ENCODE data around the gene GNB1. TPM values are rescaled to one million over a fixed set of nuclear protein-coding genes. Genes with fewer than 3 reads are reported as not detected.

GNB1 gene
- total and polyA plus RNA-seq, 4 donors = 114 to 338 (median 191) TPM

DNA sequence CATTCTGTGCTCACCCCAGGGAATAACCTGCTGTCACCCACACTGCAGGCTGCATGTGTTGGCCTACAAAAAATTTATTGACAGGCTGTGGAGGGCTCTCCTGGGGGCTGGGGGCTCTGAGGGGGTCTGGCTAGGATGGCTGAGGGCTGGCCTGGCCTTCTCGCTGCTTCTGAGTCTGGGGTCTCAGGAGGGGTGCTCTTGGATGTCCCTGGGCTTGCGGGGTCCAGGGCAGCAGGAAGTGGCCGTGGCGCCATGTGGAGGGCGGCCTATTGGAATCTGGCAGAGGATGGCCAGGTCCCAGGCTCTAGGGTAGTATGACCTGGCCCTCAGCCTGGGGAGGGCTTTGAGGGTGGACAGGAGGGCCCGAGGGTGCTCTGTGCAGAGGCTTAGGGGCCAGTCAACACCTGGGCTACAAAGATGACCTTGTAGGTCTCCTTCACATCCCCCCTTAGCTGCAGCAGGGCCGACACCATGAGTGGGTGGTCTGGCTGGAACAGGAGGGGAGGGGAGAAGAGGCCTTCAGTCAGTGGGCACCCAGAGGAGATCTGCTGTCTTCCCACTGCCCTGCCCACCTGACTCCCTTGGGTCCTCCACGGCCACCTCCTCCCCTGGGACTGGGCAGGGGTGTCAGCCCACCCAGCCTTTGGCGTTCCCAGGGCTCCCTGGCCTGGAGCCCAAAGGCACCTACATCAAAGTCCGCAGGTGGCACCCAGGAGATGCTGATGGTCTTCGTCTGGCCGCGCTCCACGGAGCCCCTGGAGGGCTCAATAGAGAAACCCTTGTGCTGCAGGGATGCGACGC is 31.2 kb upstream of the GNB1 start:
- H3K4me3 ChIP-seq = no peak overlapping the region
- no peaks in the 10 kb centered on the region for H3K9me3 ChIP-seq (ENCODE audit: control insufficient read depth in 4 of 4, insufficient read depth in 3 of 4, low read length in 3 of 4)
- ATAC-seq (ENCODE audit: insufficient read depth, low FRiP score) (no peak), DNase-seq (peak in 1 of 3 donors; percentile 7)
- H3K27me3 ChIP-seq (ENCODE audit: control insufficient read depth in 3 of 3, insufficient read depth in 3 of 3, low read length in 2 of 3) = peaks cover 0 to 4% (median 0%) of the 10 kb centered on the region in 3 donors
- WGBS, 2 donors = 93 to 94% methylated on average over 16 of the region's 16 CpGs
- TF ChIP-seq, protein P1, sequence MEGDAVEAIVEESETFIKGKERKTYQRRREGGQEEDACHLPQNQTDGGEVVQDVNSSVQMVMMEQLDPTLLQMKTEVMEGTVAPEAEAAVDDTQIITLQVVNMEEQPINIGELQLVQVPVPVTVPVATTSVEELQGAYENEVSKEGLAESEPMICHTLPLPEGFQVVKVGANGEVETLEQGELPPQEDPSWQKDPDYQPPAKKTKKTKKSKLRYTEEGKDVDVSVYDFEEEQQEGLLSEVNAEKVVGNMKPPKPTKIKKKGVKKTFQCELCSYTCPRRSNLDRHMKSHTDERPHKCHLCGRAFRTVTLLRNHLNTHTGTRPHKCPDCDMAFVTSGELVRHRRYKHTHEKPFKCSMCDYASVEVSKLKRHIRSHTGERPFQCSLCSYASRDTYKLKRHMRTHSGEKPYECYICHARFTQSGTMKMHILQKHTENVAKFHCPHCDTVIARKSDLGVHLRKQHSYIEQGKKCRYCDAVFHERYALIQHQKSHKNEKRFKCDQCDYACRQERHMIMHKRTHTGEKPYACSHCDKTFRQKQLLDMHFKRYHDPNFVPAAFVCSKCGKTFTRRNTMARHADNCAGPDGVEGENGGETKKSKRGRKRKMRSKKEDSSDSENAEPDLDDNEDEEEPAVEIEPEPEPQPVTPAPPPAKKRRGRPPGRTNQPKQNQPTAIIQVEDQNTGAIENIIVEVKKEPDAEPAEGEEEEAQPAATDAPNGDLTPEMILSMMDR (IDR thresholded peaks at IDR 0.05; ENCODE audit: control extremely low read depth, extremely low read depth) = no peak
- no peak overlapping the region for H3K27ac ChIP-seq (ENCODE audit: low read depth in 1 of 2, low read length in 1 of 2)
- H3K4me1 ChIP-seq (ENCODE audit: control insufficient read depth in 5 of 5, insufficient read depth in 5 of 5, low read length in 5 of 5) = peaks cover 0 to 12% (median 1%) of the 10 kb centered on the region in 5 donors
- no peak overlapping the region for H3K9ac ChIP-seq (ENCODE audit: insufficient read depth in 1 of 2, low read length in 2 of 2)
- no peaks in the 10 kb centered on the region for H3K36me3 ChIP-seq (ENCODE audit: control insufficient read depth in 4 of 4, insufficient read depth in 4 of 4, low read length in 4 of 4)

DNA sequence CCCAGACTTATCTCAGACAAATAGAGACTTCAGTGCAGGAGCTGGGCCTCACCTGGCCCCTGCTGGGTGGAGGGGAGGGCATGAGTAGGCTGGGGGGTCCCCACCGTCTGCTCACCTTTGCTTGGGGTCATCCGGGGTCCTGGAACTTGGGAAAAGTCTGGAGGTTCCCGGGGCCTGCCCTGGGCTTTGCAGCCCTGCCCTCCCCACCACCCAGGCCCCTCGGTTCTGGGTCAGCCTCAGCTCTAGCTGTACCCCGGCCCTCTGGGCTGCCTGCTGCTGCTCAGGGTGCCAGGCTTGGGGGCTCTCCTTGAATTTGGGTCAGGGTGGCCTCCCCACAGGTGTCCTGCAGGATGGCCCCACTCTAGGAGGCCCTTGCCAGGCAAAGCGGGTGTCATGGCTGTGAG is 30.6 kb upstream of the GNB1 start:
- Histone ChIP-seq H3K27ac (ENCODE audit: low read depth in 1 of 2, low read length in 1 of 2) (no peak overlapping the region), H3K4me3 (no peak overlapping the region), H3K9me3 (ENCODE audit: control insufficient read depth in 4 of 4, insufficient read depth in 3 of 4, low read length in 3 of 4) (no peaks in the 10 kb centered on the region), H3K9ac (ENCODE audit: insufficient read depth in 1 of 2, low read length in 2 of 2) (no peak overlapping the region), H3K36me3 (ENCODE audit: control insufficient read depth in 4 of 4, insufficient read depth in 4 of 4, low read length in 4 of 4) (no peaks in the 10 kb centered on the region), H3K4me1 (ENCODE audit: control insufficient read depth in 5 of 5, insufficient read depth in 5 of 5, low read length in 5 of 5) (peaks cover 0 to 12% (median 3%) of the 10 kb centered on the region in 5 donors), H3K27me3 (ENCODE audit: control insufficient read depth in 3 of 3, insufficient read depth in 3 of 3, low read length in 2 of 3) (peaks cover 0 to 4% (median 0%) of the 10 kb centered on the region in 3 donors)
- TF ChIP-seq, protein P1 (IDR thresholded peaks at IDR 0.05; ENCODE audit: control extremely low read depth, extremely low read depth) = no peak
- DNase-seq (peak in 1 of 3 donors; percentile 10), ATAC-seq (ENCODE audit: insufficient read depth, low FRiP score) (no peak)
- WGBS, 2 donors = 88 to 91% methylated on average over 6 of the region's 6 CpGs

DNA sequence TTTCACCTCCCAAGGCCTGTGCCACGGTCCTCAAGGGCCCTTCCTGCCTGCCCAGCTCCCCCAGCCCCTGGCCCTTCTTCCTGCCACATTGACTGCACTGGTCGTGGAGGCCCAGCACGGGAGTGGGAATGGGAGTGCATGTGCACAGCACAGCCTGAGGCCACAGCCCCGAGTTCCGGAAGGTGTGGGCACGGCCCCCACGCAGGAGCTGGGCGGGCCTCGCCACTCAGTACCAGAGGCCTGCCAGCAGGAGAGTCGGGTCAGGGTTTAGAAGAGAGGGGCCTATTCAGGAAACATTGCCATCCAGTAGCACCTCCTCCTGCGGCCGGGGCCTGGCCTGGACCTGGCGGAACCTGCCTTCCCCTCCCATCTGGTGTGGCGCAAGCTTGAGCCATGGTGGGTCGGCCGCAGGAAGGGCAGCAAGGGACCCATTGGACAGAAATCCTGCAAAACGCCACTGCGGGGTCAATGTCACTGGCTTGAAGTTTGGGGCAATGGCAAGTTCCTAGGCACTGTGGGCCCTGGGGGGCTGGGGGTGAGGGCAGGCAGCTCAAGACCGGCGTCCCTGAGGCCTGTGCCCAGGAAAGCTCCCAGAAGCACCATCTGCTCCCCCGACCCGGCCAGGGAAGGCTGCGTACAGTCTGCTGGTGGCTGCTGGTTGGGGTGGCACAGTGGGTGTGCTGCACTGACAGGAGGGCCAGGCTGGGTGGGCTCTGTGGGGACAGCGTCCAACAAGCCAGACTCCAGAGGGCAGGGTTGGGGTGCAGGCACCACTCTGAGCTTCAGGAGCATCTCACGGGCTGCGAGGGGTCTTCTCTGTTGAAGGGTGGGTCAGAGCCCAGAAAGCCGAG is 29.9 kb upstream of the GNB1 start:
- ATAC-seq (ENCODE audit: insufficient read depth, low FRiP score) = no peak
- Histone ChIP-seq H3K4me3 (no peak overlapping the region), H3K27ac (ENCODE audit: low read depth in 1 of 2, low read length in 1 of 2) (no peak overlapping the region), H3K9ac (ENCODE audit: insufficient read depth in 1 of 2, low read length in 2 of 2) (no peak overlapping the region), H3K4me1 (ENCODE audit: control insufficient read depth in 5 of 5, insufficient read depth in 5 of 5, low read length in 5 of 5) (peaks cover 0 to 12% (median 3%) of the 10 kb centered on the region in 5 donors), H3K36me3 (ENCODE audit: control insufficient read depth in 4 of 4, insufficient read depth in 4 of 4, low read length in 4 of 4) (no peaks in the 10 kb centered on the region), H3K27me3 (ENCODE audit: control insufficient read depth in 3 of 3, insufficient read depth in 3 of 3, low read length in 2 of 3) (peaks cover 0 to 4% (median 0%) of the 10 kb centered on the region in 3 donors), H3K9me3 (ENCODE audit: control insufficient read depth in 4 of 4, insufficient read depth in 3 of 4, low read length in 3 of 4) (no peaks in the 10 kb centered on the region)
- TF ChIP-seq, protein P1 (IDR thresholded peaks at IDR 0.05; ENCODE audit: control extremely low read depth, extremely low read depth) = no peak
- peak in 1 of 3 donors; percentile 12 for DNase-seq
- WGBS, 2 donors = 85 to 89% methylated on average over 25 to 27 of the region's 27 CpGs

All from lung (tissue), 12 donors.